ENCODE results near the gene MCM3.

MCM3 gene

GRCh38 chr6:52230685-52231084 is 53.9 kb downstream of the MCM3 start:
- no peak overlapping the region for H3K4me3 ChIP-seq (ENCODE audit: low read length)
- no peak for DNase-seq (ENCODE audit: low read depth, low spot score)
- no peaks in the 10 kb centered on the region for H3K27me3 ChIP-seq (ENCODE audit: control insufficient read depth, insufficient read depth, low read length)
- no peak overlapping the region for H3K27ac ChIP-seq (ENCODE audit: low read length)
- H3K36me3 ChIP-seq (ENCODE audit: control insufficient read depth, insufficient read depth, low read length): no peaks in the 10 kb centered on the region
- no CpG with 5 or more reads among the region's 1 CpG for WGBS (ENCODE audit: insufficient coverage, insufficient read length)
- H3K9me3 ChIP-seq (ENCODE audit: control insufficient read depth, insufficient read depth, low read length): no peaks in the 10 kb centered on the region
- no peaks in the 10 kb centered on the region for H3K4me1 ChIP-seq (ENCODE audit: control insufficient read depth, insufficient read depth, low read length)

- no CpG with 5 or more reads among the region's 1 CpG for WGBS (ENCODE audit: insufficient coverage, insufficient read length)
- H3K4me3 ChIP-seq (ENCODE audit: low read length): no peak overlapping the region
- no peaks in the 10 kb centered on the region for H3K9me3 ChIP-seq (ENCODE audit: control insufficient read depth, insufficient read depth, low read length)
- no peaks in the 10 kb centered on the region for H3K27me3 ChIP-seq (ENCODE audit: control insufficient read depth, insufficient read depth, low read length)
- H3K36me3 ChIP-seq (ENCODE audit: control insufficient read depth, insufficient read depth, low read length): no peaks in the 10 kb centered on the region
- H3K4me1 ChIP-seq (ENCODE audit: control insufficient read depth, insufficient read depth, low read length): no peaks in the 10 kb centered on the region
- no peak overlapping the region for H3K27ac ChIP-seq (ENCODE audit: low read length)
- DNase-seq (ENCODE audit: low read depth, low spot score): no peak
Measured at GRCh38 chr6:52227495-52227894, 57.0 kb downstream of the MCM3 start.

- WGBS (ENCODE audit: insufficient coverage, insufficient read length): no CpG with 5 or more reads among the region's 3 CpGs
- H3K9me3 ChIP-seq (ENCODE audit: control insufficient read depth, insufficient read depth, low read length): no peaks in the 10 kb centered on the region
- no peaks in the 10 kb centered on the region for H3K4me1 ChIP-seq (ENCODE audit: control insufficient read depth, insufficient read depth, low read length)
- H3K27me3 ChIP-seq (ENCODE audit: control insufficient read depth, insufficient read depth, low read length): no peaks in the 10 kb centered on the region
- H3K36me3 ChIP-seq (ENCODE audit: control insufficient read depth, insufficient read depth, low read length): no peaks in the 10 kb centered on the region
- no peak overlapping the region for H3K27ac ChIP-seq (ENCODE audit: low read length)
- H3K4me3 ChIP-seq (ENCODE audit: low read length): no peak overlapping the region
- no peak for DNase-seq (ENCODE audit: low read depth, low spot score)
Measured at GRCh38 chr6:52221302-52221701, 63.2 kb downstream of the MCM3 start.

GRCh38 chr6:52217761-52218160 is 66.8 kb downstream of the MCM3 start:
- whole genome bisulfite sequencing (ENCODE audit: insufficient coverage, insufficient read length): no CpG with 5 or more reads among the region's 2 CpGs
- H3K9me3 ChIP-seq (ENCODE audit: control insufficient read depth, insufficient read depth, low read length): no peaks in the 10 kb centered on the region
- H3K27ac ChIP-seq (ENCODE audit: low read length): no peak overlapping the region
- no peaks in the 10 kb centered on the region for H3K27me3 ChIP-seq (ENCODE audit: control insufficient read depth, insufficient read depth, low read length)
- no peaks in the 10 kb centered on the region for H3K4me1 ChIP-seq (ENCODE audit: control insufficient read depth, insufficient read depth, low read length)
- no peak overlapping the region for H3K4me3 ChIP-seq (ENCODE audit: low read length)
- no peaks in the 10 kb centered on the region for H3K36me3 ChIP-seq (ENCODE audit: control insufficient read depth, insufficient read depth, low read length)
- DNase-seq (ENCODE audit: low read depth, low spot score): no peak

- WGBS (ENCODE audit: insufficient coverage, insufficient read length): no CpG with 5 or more reads among the region's 5 CpGs
- no peaks in the 10 kb centered on the region for H3K9me3 ChIP-seq (ENCODE audit: control insufficient read depth, insufficient read depth, low read length)
- no peak overlapping the region for H3K4me3 ChIP-seq (ENCODE audit: low read length)
- H3K4me1 ChIP-seq (ENCODE audit: control insufficient read depth, insufficient read depth, low read length): no peaks in the 10 kb centered on the region
- no peak for DNase-seq (ENCODE audit: low read depth, low spot score)
- H3K36me3 ChIP-seq (ENCODE audit: control insufficient read depth, insufficient read depth, low read length): no peaks in the 10 kb centered on the region
- no peaks in the 10 kb centered on the region for H3K27me3 ChIP-seq (ENCODE audit: control insufficient read depth, insufficient read depth, low read length)
- H3K27ac ChIP-seq (ENCODE audit: low read length): no peak overlapping the region
Measured at GRCh38 chr6:52216932-52217575, 67.5 kb downstream of the MCM3 start.

- DNase-seq (ENCODE audit: low read depth, low spot score): no peak
- H3K4me1 ChIP-seq (ENCODE audit: control insufficient read depth, insufficient read depth, low read length): no peaks in the 10 kb centered on the region
- no peaks in the 10 kb centered on the region for H3K27me3 ChIP-seq (ENCODE audit: control insufficient read depth, insufficient read depth, low read length)
- H3K36me3 ChIP-seq (ENCODE audit: control insufficient read depth, insufficient read depth, low read length): no peaks in the 10 kb centered on the region
- H3K27ac ChIP-seq (ENCODE audit: low read length): no peak overlapping the region
- H3K9me3 ChIP-seq (ENCODE audit: control insufficient read depth, insufficient read depth, low read length): no peaks in the 10 kb centered on the region
- H3K4me3 ChIP-seq (ENCODE audit: low read length): no peak overlapping the region
Measured at GRCh38 chr6:52215787-52216186, 68.8 kb downstream of the MCM3 start.
